NCI-H524 (cell line): ENCODE data around the gene HAT1.
A peak's percentile ranks its signal among the peaks of the same experiment; 100 is the strongest.

ENCODE experiments used
- DNase-seq, 2 experiments: peaks; one replicate each; lab custom pipeline; 2025; lab: John Stamatoyannopoulos, UW

The HAT1 gene

DNA sequence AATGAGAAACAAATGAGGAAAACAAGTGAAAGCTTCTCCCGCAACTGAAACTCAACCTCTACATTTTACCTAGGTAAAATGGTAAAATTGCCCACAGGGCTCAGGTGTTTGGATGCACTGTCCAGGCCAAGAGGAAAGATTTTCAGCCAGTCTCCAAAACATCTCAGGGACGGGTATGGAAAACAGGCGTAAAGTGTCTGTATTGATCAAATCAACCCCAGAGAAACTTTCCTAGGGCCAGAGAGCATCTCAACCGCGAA, 361 bp upstream of the HAT1 start:
- no peak for DNase-seq

DNA sequence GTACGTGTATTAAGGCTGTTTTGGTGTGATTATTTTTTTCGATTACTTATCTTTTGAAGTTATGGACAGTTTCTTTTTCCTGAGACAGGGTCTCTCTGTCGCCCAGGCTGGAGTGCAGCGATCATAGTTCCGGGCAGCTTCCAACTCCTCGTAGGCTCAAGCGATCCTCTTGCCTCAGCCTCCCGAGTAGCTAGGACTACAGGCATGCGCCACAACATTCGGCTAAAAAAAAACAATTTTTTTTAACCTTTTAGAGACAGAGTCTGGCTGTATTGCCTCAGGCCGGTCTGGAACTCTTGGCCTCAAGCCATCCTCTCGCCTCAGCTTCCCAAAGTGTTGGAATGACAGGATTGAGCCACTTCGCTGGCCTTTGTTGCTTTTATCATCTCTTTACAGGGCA, 945 bp downstream of the HAT1 start:
- DNase-seq = peak in 1 of 2 experiments; percentile 10

DNA sequence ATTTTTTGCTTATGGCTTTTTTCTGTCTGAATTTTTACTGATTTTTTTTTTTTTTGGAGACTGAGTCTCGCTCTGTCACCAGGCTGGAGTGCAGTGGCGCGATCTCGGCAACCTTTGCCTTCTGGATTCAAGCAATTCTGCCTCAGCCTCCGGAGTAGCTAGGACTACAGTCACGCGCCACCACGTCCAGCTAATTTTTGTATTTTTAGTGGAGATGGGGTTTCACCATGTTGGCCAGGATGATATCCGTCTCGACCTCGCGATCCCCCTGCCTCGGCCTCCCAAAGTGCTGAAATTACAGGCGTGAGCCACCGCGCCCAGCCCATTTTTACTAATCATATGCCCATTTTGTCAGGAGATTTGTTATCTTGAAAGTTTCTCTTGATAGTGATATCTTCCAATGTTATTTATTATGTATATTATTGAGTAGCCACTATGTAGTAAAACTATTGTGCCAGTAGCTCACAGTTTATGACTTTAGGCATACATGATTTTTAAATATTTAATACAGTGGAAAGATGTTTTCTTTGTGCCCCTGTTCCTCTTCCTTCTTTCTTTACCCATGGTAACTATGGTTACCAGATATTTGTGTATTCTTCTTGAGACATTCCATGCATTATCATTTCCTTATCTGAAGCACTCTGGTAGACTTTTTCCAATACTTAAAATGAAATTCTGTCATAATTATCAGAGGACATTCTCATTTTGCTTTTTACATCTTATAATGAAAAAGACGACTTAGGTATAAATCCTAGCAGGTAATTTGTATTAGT, 2.1 kb downstream of the HAT1 start:
- DNase-seq = no peak

DNA sequence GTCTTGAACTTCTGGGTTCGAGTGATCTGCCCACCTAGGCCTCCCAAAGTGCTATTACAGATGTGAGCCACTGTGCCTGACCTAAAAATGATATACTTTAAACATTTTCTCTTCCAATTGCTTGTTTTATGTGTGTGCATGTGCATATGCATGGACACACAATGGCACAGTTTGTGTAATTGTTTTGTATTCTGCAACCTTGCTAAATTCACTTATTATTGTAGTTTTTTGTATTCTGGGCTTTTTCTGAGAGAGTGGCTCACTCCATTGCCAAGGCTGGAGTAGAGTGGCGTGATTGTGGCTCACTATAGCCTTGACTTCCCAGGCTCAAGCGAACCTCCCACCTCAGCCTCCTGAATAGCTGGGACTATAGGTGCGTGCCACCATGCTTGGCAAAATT, 8.1 kb downstream of the HAT1 start:
- no peak for DNase-seq

DNA sequence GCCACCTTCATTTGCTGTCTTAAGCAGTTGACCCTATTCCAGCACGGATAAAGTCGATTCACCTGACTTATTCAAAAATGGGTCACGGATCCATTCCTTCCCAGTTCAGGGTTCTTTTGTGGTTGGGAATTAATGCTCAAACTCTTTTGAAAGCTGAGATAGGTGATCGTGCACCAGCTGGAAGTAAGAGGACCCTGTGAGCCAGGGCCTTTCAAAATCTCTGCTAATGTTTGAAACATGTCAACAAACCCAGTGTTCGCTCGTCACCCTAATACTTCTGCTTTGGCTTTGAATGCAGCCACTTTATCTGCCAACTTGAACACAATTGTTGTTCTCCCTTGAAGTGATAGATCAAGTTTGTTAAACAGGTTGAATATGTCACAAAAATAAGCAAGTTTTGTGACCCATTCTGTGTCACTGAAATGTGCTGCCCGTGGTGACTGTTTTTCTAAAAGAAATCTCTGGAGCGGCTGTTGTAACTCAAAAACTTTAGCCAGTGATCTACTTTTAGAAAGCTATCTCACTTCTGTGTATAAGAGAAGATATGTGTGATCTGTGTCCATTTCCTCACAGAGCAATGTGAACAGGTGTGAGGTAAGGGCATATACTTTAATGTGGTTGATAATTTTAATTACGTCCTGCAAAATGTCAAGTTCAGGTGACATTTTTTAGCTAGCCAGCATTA, 16.9 kb downstream of the HAT1 start:
- no peak for DNase-seq

DNA sequence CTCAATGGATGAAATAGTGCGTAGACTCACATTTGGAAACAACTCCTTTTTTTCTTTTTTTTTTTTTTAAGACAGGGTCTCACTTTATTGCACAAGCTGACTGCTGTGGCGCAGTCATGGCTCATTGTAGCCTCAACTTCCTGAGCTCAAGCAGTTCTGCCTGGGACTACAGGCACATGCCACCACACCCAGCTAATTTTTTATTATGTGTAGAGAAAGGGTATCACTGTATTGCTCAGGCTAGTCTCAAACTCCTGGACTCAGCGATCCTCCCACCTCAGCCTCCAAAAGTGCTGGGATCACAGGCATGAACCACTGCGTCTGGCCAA, 17.4 kb downstream of the HAT1 start:
- no peak for DNase-seq

DNA sequence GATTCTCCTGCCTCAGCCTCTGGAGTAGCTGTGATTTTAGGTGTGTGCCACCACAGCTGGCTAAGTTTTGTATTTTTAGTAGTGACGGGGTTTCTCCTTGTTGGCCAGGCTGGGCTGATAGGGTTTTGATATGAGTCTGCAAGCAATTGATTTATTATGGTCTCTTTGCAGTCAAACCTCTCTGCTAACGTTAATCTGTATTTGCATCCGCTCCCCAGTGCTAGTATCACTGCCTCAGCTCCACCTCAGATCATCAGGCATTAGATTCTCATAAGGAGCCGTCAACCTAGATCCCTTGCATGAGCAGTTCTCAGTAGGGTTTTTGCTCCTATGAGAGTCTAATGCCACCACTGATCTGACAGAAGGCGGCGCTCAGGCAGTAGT, 19.0 kb downstream of the HAT1 start:
- DNase-seq = no peak

DNA sequence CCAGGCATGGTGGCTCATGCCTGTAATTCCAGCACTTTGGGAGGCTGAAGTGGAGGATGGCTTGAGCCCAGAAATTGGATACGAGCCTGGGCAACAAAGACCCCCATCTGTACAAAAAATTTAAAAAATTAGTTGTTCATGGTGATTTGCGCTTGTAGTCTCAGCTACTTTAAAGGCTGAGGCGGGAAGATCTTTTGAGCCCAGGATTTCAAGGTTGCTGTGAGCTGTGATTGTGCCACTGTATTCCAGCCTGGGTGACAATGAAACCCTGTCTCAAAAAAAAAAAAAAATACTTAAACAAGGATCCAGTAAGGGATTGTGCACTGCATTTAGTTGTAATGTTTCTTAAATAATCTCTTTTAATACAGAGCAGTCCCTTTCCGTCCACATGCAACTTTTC, 21.6 kb downstream of the HAT1 start:
- no peak for DNase-seq

DNA sequence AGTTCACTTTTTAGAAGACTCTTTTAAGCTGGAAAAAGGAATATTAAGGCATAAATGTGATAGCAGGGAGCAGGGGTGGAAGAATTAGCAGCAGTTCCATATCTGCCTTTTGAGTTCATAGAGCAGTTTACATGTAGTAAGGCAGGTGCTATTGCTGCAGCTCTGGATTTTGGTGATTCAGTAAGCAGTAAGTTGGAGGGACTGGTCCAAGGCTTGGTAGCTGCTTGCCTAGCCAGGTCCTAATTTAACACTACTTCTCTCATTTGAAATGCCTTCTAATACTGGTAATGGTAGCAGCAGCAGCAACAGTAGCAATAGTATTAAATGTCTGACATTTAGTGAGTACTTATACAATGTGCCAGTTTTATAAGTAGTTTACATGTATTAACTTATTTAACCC, 30.0 kb downstream of the HAT1 start:
- DNase-seq = no peak

DNA sequence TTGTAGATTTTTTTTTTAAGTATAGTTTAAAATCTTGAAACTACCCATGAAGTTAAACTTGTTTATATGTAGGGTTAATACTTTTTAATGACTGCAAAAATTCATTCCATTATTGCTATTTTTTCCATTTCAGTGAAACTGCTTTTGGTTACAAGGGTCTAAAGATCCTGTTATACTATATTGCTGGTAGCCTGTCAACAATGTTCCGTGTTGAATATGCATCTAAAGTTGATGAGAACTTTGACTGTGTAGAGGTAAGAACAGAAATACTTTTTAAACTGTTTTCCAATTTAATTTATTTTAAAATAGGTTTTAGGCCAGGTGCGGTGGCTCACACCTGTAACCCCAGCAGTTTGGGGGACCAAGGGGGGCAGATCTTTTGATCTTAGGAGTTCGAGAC, 30.5 kb downstream of the HAT1 start:
- DNase-seq = no peak

DNA sequence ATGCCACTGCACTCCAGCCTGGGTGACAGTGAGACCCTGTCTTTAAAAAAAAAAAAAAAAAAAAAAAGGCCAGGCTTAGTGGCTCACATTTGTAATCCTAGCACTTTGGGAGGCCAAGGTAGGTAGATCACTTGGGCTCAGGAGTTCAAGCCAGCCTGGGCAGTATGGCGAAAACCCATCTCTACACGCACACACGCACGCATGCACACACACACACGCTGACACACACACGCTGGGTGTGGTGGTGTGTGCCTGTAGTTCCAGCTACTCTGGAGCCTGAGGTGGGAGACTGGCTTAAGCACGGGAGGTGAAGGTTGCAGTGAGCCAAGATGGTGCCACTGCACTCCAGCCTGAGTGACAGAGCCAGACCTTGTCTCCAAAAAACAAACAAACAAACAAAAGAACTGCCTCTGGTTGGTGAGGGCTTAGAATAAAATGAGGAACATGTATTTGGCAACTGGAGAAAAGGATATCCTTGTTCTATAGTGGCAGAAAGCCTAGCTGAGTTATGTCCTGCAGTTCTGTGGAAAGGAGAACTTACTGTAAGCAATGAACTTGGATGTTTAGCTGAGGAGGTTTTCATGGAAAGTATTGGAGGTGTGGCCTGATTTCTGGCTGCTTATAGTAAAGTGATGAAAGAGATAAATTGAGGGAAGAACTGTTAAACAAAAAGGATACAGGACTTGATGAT, 34.0 kb downstream of the HAT1 start:
- no peak for DNase-seq

DNA sequence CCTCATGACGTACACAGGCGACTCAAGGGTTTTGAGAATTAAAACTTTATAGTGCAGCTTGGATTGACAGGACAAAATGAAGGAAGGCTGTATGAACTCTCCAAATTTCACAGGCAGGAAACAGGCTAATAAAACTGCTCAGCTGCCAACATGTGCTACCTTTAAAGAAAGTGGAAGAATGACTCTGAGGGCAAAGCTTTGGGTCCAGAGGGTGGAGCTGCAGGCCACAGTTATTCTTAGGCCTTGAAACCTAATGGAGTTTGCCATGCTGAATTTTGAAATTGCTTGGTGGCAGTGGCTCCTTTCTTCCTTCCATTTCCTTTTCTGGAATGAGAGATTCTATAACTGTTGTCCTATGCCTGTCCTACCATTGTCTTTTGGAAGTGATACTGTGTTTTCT, 34.8 kb downstream of the HAT1 start:
- no peak for DNase-seq

DNA sequence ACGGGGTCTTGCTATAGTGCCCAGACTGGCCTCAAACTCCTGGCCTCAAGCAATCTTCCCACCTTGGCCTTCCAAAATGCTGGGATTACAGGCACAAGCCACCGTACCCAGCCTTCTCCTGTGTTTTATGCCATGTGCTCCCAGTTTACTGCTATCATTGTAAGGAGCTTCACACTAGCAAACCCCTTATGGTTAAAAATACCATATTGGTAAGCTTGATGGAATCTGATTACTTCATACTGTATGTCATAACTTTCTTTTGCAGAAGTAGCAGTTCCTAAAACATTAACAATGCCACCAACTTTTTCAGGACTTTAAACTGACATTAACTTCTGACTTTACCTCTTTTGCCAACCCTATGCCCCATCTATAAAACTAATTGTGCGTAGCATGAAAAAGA, 36.2 kb downstream of the HAT1 start:
- DNase-seq = no peak

DNA sequence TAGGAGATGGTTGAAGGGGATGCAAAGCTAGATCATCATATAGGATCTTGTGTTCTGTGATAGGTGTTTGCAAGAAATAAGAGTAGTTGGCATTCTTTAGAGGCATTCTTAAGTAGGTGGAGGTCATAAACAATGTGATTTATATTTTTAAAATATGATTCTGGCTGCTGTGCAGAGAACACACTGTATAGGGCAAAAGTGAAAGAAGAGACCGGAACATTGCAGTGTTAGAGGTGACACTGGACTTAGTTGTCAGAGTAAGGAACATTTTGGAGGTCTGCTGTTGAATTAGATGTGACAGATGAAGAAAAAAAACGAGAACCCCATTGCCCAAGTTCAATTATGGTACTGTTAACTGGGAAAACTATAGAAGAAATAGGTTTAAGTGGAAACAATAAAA, 37.7 kb downstream of the HAT1 start:
- DNase-seq = no peak

DNA sequence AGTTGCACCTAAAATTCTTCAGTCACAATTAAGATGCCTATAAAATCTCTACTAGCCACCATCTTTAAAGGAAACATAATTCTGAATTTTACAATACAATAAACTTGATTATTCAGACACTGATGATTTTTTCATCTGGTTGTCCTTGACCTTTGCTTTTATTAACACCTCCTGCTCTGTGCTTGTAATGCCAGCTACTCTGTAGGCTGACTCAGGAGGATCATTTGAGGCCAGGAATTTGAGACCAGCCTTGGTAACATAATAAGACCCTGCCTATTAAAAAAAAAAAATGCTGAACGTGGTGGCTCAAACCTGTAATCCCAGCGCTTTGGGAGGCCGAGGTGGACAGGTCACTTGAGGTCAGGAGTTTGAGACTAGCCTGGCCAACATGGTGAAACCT, 38.3 kb downstream of the HAT1 start:
- DNase-seq = no peak

DNA sequence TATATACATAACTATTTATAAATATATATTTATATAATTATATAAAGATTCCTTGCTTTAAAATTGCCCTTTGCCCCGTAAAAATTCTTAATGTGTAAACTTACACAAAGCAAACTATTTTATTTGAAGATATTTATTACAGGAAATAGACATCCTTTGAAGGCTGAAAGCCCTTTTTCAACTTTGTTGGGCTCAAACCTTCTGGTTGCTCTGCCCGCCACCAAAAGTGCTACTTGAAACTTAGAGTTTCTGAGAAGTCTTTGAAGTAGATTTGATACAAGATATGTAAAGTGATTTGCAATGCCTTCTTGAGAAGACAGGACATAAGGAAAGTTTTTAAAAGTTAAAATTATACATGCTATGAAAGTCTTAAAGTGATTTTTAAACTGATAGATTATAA, 40.9 kb downstream of the HAT1 start:
- DNase-seq = no peak

DNA sequence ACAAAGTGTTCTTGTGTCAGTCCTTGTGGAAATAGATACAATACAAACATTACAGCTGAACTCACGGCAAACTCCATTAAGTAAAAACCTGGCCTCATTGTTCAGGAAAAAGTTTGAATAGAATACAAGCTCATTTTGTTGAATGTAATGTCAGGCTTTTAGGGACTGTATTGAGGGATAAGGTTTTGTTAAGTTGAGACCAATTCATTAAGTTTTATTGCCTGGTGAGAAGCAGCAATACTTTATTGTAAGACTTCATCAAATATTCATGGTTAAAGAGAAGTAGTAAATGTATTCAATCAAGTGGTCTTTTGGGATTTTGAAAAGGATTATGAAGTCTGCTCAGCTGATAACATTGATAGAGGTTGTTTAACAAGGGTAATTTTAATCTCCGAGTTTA, 42.0 kb downstream of the HAT1 start:
- DNase-seq = no peak

DNA sequence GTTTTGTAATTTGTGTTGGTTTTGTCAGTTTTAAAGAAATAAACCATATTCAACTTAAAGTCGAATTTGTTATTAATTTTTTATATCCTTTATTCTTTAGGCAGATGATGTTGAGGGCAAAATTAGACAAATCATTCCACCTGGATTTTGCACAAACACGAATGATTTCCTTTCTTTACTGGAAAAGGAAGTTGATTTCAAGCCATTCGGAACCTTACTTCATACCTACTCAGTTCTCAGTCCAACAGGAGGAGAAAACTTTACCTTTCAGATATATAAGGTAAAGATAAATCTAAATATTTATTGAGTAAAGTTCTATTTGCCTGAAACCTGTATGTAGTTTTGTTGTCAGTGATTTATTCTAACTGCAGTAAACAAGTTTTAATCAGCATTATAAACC, 43.0 kb downstream of the HAT1 start:
- DNase-seq = no peak

DNA sequence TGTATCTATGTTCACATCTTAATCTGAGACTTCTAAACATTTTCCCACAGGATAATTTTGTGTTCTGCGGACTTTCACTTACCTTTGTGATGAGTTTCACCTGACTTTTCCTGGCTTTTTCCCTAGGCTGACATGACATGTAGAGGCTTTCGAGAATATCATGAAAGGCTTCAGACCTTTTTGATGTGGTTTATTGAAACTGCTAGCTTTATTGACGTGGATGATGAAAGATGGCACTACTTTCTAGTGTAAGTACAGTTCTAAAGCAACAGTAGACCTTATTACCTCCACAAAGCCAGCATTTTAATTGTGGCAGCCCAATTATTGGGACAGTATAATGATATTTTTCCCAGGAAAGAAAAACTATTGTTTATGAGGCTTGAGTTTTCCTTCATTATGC, 43.4 kb downstream of the HAT1 start:
- DNase-seq = no peak

DNA sequence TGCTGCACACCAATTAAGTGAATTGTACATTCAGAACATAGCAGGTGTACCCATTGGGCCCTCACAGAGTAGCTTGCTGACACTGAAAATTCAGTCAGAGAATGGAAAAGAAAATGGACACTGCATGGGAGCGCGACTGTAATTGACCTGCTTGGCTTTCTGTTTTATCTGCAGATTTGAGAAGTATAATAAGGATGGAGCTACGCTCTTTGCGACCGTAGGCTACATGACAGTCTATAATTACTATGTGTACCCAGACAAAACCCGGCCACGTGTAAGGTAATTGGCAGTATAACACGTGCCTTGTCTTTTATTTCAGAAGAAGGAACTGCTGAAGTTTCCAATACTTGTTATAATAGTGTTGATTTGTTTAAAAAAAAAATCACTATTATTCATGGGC, 44.0 kb downstream of the HAT1 start:
- no peak for DNase-seq

DNA sequence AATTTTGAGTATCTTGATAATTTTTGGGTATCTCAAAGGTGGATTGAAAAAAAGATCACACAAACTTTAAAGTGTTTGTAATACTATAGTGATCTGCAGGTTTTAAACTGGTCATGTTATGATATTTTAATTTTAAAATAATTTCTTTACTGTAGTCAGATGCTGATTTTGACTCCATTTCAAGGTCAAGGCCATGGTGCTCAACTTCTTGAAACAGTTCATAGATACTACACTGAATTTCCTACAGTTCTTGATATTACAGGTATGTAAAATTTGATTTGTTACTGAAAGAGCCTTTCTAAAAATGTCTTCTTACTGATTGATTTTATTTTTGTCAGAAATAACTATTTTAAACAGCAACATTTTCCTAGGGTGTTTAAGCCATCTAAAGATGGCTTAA, 44.4 kb downstream of the HAT1 start:
- no peak for DNase-seq

DNA sequence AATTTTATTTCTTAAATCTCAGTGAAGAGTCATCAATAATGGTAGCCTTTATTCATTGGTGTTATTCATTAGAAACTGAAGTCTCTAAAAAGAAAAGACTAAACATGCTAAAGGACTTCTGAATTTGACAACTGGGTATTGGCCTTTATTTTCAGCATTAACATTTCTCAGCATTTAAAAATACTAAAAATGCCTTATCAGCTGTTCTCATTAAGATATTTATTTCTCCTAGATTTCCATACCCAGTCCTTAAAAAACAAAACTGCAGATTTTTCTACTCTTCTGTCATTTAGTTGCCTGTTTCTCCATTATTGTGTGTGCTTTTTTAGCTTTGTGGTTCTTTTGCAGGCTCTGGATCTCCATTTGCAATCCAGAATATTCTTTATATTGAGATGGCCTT, 46.2 kb downstream of the HAT1 start:
- no peak for DNase-seq

DNA sequence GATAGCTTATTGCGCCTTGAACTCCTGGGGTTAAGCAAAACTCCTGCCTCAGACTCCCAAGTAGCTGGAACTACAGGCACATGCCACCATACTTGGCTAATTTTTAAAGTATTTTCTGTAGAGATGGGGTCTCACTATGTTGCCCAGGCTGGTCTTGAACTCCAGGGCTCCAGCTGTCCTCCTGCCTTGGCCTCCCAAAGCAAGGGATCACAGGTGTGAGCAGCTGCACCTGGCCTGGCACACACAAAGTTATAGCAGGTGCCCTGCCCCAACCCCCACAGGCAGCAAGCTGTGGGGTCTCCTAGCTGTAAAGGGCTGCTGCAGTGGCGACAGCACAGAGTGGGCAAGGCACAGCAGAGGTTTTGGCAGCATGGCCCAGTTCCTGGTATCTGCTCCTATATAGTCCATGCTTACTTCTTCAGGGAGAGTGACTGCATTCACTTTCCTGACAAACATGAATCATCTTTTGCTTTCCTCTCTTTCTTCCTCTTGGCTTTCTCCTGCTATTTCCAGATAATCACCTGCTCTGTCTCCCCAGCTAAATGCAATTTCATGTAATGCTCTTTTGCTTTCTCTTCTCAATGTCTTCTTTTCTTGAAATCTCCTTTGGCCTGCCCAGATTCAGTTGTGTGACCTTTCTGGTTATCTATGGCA, 50.2 kb downstream of the HAT1 start:
- DNase-seq = no peak
